Activated T-cell treated with anti-CD3 and anti-CD28 coated beads for 1 hour (primary cell): ENCODE results near the gene F8.
"Not testable (repeated sequence)": the region's sequence is repeated elsewhere in the genome, so short reads cannot be mapped to it uniquely, and the experiment has no call there.

ENCODE experiments used
- DNase-seq: peaks from one replicate; pipeline ENCODE4 v3.0.0-alpha.2; 2020; ENCODE audit warnings: low read depth

The F8 gene

DNA sequence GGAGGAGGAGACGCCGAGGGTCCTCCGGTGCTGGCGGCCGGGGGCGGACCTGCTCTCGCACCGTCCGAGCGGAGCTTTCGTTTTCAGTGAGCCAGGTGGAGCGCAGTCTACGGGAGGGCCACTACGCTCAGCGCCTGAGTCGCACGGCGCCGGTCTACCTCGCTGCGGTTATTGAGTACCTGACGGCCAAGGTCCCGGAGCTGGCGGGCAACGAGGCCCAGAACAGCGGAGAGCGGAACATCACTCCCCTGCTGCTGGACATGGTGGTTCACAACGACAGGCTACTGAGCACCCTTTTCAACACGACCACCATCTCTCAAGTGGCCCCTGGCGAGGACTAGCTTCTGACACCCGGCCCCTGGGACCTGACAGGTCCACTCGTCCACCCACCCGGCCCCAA lies 137.5 kb downstream of the F8 start:
- DNase-seq = not testable (repeated sequence)

- not testable (repeated sequence) for DNase-seq
Observed at GRCh38 chrX:154884069-154884468, 138.5 kb downstream of the F8 start.

DNA sequence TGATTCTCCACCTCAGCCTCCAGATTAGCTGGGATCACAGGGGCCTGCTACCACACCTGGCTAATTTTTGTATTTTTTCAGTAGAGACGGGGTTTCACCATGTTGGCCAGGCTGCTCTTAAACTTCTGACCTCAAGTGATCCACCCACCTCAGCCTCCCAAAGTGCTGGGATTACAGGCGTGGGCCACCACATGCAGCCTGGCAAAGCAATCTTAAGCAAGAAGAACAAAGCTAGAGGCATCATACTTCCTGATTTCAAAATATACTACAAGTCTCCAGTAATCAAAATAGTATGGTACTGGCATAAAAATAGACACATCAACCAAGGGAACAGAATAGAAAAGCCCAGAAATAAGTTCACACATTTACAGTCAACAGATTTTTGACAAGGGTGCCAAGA lies 149.2 kb downstream of the F8 start:
- DNase-seq = no peak

DNA sequence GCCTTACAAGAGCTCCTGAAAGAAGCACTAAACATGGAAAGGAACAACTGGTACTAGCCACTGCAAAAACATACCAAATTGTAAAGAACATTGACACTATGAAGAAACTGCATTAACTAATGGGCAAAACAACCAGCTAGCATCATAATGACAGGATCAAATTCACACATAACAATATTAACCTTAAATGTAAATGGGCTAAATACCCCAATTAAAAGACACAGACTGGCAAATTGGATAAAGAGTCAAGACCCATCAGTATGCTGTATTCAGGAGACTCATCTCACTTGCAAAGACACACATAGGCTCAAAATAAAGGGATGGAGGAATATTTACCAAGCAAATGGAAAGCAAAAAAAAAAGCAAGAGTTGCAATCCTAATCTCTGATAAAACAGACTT lies 154.0 kb downstream of the F8 start:
- not testable (repeated sequence) for DNase-seq

- no peak for DNase-seq
Observed at GRCh38 chrX:154855256-154855655, 167.3 kb downstream of the F8 start.

DNA sequence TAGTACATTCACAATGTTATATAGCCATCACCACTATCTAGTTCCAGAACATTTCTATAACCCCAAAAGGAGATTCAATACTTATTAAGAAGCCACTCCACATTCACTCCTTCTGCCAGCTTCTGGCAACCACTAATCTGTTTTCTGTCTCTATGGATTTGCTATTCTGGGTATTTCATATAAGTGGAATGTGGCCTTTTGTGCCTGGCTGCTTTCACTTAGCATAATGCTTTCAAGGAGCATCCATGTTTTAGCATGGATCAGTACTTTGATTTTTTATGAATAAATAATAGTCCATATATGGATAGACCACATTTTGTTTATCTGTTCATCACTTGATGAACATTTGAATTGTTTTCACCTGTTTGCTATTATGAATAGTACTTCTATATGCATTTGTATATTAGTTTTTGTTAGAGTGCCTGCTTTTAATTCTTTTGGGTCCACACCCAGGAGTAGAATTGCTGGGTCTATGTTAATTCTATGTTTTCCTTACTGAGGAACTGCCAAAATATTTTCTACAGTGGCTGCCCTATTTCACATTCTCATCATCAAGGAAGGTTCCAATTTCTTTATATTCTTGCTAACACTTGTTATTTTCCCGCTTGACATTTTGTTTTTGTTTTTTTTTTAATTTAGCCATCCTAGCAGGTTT lies 171.4 kb downstream of the F8 start:
- no peak for DNase-seq

- no peak for DNase-seq
Observed at GRCh38 chrX:154840856-154841255, 181.7 kb downstream of the F8 start.

GRCh38 chrX:154836163-154836562 lies 186.4 kb downstream of the F8 start:
- no peak for DNase-seq

DNA sequence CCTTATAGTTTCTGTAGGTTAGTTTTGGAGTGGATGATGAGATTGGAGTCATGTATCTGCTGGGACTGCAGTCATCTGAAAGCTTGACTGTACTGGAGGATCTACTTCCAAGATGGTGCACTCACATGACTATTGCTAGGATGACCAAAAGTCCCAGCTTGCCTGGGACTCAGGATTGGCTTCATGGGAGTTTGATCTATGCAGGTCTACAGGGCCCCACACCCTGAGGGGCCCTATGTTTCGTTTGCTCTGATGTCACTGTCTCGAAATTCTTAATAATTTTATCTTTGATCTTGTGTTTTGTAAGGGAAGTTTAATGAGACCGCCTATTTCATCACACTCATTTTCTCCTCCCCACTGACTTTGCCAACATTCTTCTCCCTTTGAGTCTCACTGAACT lies 188.0 kb downstream of the F8 start, which contains the start of gene SMIM9:
SMIM9 (minus strand) TSS at position 101 of the 400 bp plus-strand sequence. CDS start 3,806 bp downstream, outside the sequence.
- no peak for DNase-seq

DNA sequence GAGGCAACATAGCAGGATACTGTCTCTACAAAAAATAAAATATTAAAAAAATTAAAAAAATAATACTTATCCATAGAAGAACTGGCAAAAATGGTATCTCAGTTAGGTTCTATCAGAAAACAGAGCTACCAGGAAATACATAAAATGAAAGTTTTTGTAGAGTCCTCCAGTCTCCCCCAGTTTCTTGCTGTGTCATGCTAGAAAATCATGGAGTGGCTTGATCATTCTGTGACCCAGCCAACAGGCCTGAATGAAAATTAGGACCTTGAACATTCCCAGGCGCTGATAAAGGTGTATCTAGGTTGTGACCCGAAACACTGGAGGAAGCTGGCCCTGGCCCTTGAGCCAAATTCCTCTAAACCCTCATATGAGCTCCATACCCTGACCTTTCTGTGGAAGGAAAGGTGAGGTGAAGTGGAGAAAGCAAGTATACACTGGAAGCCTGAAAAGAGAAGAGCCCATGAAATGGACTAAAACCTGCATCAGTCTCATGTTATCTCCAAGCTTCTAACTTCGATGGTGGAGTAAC lies 188.7 kb downstream of the F8 start:
- no peak for DNase-seq

- no peak for DNase-seq
Observed at GRCh38 chrX:154829926-154830442, 192.5 kb downstream of the F8 start.

- DNase-seq = no peak
Observed at GRCh38 chrX:154829134-154829533, 193.4 kb downstream of the F8 start.

GRCh38 chrX:154828016-154828408 lies 194.5 kb downstream of the F8 start:
- DNase-seq = no peak

DNA sequence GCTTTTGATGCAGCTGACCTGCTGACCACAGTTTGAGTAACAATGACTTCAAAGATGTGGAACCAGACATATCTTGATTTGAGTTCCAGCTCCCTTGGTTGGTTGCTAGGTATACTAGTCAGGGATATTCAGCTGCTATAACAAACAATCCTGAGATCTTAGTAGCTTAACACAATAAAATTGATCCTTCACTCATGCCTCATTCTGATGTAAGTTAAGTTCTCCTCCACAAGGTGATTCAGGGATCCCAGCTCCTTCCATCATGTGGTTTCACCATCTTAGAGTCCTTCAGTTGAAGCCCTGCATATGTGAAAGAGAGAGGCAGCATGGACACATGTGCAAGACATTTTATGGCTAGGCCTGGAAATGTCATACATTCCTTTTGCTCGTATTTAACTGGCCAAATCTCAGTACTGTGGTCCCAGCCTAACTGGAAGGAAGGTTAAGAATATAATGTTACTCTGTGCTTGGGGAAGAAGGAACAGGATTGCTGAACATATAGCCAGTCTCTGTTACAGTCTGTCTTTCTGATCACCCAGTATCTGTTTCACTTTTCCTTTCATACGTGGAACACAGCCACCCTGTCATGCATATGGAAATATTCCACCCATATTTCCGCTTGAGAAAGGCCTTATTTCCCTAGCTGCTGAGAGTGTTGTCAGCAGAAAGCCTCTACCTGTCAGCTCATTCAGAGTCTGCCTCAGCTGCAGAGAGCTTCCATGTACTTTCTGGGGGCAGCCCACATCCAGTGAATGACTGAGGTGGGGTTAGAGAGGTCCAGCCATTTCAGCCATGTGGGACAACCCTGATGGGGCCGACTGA lies 195.1 kb downstream of the F8 start:
- DNase-seq = no peak

DNA sequence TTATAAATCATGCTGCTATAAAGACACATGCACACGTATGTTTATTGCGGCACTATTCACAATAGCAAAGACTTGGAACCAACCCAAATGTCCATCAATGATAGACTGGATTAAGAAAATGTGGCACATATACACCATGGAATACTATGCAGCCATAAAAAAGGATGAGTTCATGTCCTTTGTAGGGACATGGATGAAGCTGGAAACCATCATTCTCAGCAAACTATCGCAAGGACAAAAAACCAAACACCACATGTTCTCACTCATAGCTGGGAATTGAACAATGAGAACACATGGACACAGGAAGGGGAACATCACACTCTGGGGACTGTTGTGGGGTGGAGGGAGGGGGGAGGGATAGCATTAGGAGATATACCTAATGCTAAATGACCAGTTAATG lies 196.9 kb downstream of the F8 start:
- not testable (repeated sequence) for DNase-seq

DNA sequence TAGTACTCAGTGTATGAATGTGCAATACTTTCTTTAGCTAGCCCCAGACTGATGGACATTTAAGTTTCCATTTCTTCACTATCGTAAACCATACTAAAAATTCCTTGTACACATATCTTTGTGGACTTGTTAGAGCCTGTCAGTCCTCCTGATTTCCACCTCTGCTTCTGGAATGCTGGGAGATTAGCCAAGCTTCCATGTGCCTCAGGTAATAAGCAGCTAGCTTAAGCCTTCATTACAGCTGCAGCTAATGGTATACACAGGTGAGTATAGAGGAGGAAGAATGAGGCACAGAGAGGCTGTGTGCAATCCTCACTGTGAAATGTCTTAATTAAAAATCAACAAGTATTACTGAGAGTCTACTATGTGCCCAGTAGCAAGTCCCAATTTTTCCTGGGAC lies 197.9 kb downstream of the F8 start:
- DNase-seq = no peak

DNA sequence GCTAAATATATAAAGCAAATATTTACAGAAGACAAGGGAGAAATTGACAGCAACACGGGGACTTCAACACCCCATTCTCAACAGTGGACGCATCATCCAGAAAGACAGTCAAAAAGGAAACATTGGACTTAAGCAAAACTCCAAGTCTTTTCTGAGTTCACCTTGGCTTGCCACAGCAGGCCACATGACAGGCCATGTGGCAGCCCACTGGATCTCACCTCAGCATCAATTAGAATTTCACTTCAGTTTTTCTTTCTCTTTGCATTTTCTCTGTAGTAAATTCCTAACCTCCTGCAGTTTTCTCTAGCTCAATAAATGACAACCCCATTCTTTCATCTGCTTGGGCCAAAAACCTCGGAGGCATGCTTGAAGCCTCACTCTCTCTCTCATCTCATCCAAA lies 200.5 kb downstream of the F8 start:
- no peak for DNase-seq

DNA sequence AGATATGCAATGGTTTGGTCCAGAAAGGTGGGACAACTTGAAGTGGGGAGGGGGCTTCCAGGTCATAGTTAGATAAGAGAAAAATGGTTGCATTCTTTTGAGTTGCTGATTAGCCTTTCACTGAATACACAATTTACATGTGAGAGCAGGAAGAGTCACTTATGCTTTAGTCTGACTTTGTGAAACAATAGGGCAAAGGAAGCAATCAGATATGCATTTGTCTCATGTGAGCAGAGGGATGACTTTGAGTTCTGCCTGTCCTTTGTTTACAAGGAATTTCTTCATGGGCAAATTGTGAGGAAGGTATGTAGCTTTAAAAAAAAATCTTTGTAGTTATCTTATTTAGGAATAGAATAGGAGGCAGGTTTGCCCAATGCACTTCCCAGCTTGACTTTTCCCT lies 201.0 kb downstream of the F8 start:
- no peak for DNase-seq

GRCh38 chrX:154819771-154820341 lies 202.7 kb downstream of the F8 start:
- no peak for DNase-seq

GRCh38 chrX:154818916-154819770 lies 203.4 kb downstream of the F8 start:
- no peak for DNase-seq

GRCh38 chrX:154817048-154817618 lies 205.4 kb downstream of the F8 start:
- not testable (repeated sequence) for DNase-seq
